ENCODE results near the gene PID1. TPM values are rescaled to one million over a fixed set of nuclear protein-coding genes. Genes with fewer than 3 reads are reported as not detected.

Gene PID1
- total RNA-seq, 1 donor from 2014 or later: 1.4 TPM

- H4K20me1 ChIP-seq (ENCODE audit: low read depth): no peaks in the 10 kb centered on the region
- H3K27me3 Mint-ChIP-seq (ENCODE audit: insufficient read depth, low read depth): no peaks in the 10 kb centered on the region
These were observed 237.3 kb downstream of the PID1 start for GRCh38 chr2:229033816-229034215.

GRCh38 chr2:229032608-229033234 is 238.4 kb downstream of the PID1 start:
- no peak overlapping the region for H3K27ac Mint-ChIP-seq
- Histone ChIP-seq H4K20me1 (ENCODE audit: low read depth) (no peaks in the 10 kb centered on the region), H3K27ac (no peak overlapping the region), H3K4me3 (no peak overlapping the region), H3K27me3 (no peaks in the 10 kb centered on the region), H3K9ac (no peak overlapping the region), H3K79me2 (ENCODE audit: low read depth) (no peaks in the 10 kb centered on the region), H3K9me3 (ENCODE audit: low read depth) (no peaks in the 10 kb centered on the region), H3K4me2 (no peak overlapping the region), H3K4me1 (no peaks in the 10 kb centered on the region), H3K36me3 (no peaks in the 10 kb centered on the region), H3F3A (ENCODE audit: low read depth) (no peaks in the 10 kb centered on the region), H2AFZ (replicated peaks) (no peak overlapping the region)
- H3K4me1 Mint-ChIP-seq: no peaks in the 10 kb centered on the region
- H3K4me3 Mint-ChIP-seq: no peak overlapping the region
- TF ChIP-seq EZH2phosphoT487 (IDR thresholded peaks at IDR 0.05): no peak
- TF ChIP-seq EZH2 (IDR thresholded peaks at IDR 0.05): no peak
- no peak for TF ChIP-seq CTCF (IDR thresholded peaks at IDR 0.05)
- H3K36me3 Mint-ChIP-seq: no peaks in the 10 kb centered on the region
- H3K27me3 Mint-ChIP-seq (ENCODE audit: insufficient read depth, low read depth): no peaks in the 10 kb centered on the region
- H3K9me3 Mint-ChIP-seq: no peaks in the 10 kb centered on the region
- DNase-seq (ENCODE audit: low spot score): no peak

More at GRCh38 chr2:229033816-229034215, 237.3 kb downstream of the PID1 start:
- no peaks in the 10 kb centered on the region for H3K9me3 ChIP-seq (ENCODE audit: low read depth)
- no peaks in the 10 kb centered on the region for H3K4me1 Mint-ChIP-seq
- H3K9me3 Mint-ChIP-seq: no peaks in the 10 kb centered on the region
- no peaks in the 10 kb centered on the region for H3K79me2 ChIP-seq (ENCODE audit: low read depth)
- no peak overlapping the region for H2AFZ ChIP-seq (replicated peaks)
- H3K27ac Mint-ChIP-seq: no peak overlapping the region
- H3F3A ChIP-seq (ENCODE audit: low read depth): no peaks in the 10 kb centered on the region
- no peak overlapping the region for H3K4me3 Mint-ChIP-seq
- no peak for TF ChIP-seq CTCF (IDR thresholded peaks at IDR 0.05)
- no peak for TF ChIP-seq EZH2phosphoT487 (IDR thresholded peaks at IDR 0.05)
- TF ChIP-seq EZH2 (IDR thresholded peaks at IDR 0.05): no peak
- no peak overlapping the region for H3K4me3 ChIP-seq
- H3K4me2 ChIP-seq: no peak overlapping the region
- no peaks in the 10 kb centered on the region for H3K27me3 ChIP-seq
- no peak overlapping the region for H3K9ac ChIP-seq
- H3K36me3 ChIP-seq: no peaks in the 10 kb centered on the region
- H3K36me3 Mint-ChIP-seq: no peaks in the 10 kb centered on the region
- H3K4me1 ChIP-seq: no peaks in the 10 kb centered on the region
- no peak for DNase-seq (ENCODE audit: low spot score)
- no peak overlapping the region for H3K27ac ChIP-seq

GRCh38 chr2:229027353-229028105 is 243.6 kb downstream of the PID1 start:
- TF ChIP-seq CTCF (IDR thresholded peaks at IDR 0.05) (no peak), EZH2 (IDR thresholded peaks at IDR 0.05) (no peak), EZH2phosphoT487 (IDR thresholded peaks at IDR 0.05) (no peak)
- Histone ChIP-seq H3K27me3 (no peaks in the 10 kb centered on the region), H3K4me3 (no peak overlapping the region), H3K9me3 (ENCODE audit: low read depth) (no peaks in the 10 kb centered on the region), H2AFZ (replicated peaks) (no peak overlapping the region), H3F3A (ENCODE audit: low read depth) (no peaks in the 10 kb centered on the region), H3K4me1 (no peaks in the 10 kb centered on the region), H3K9ac (no peak overlapping the region), H3K27ac (no peak overlapping the region), H3K79me2 (ENCODE audit: low read depth) (no peaks in the 10 kb centered on the region), H3K36me3 (no peaks in the 10 kb centered on the region), H3K4me2 (no peak overlapping the region), H4K20me1 (ENCODE audit: low read depth) (no peaks in the 10 kb centered on the region)
- Mint-ChIP-seq H3K27ac (no peak overlapping the region), H3K4me3 (no peak overlapping the region), H3K36me3 (no peaks in the 10 kb centered on the region), H3K4me1 (no peaks in the 10 kb centered on the region), H3K9me3 (no peaks in the 10 kb centered on the region), H3K27me3 (ENCODE audit: insufficient read depth, low read depth) (no peaks in the 10 kb centered on the region)
- DNase-seq (ENCODE audit: low spot score): no peak

Measured in neural progenitor cell (in vitro differentiated cells).